Measurements from ENCODE around the gene ADAM30.

DNA sequence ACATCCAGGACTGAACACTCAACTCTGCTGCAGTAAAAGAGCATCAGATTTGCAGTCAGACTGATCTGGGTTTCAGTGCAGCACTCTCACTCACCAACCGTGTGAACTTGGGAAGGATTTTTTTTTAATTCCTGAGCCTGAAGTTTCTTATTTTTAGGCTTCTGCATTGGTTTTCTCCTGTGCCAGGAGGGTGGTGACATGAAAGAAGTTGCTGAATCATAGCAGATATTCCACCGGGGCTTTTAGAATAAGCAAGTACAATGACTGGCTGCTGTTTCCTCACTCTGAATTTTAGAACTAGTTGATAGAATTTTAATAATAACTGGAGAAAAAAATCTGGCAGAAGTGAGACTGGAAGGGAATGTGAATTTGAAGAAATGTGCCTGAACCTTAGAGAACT, 11.6 kb downstream of the ADAM30 start:
- TF ChIP-seq POLR2AphosphoS5 (IDR thresholded peaks at IDR 0.05; ENCODE audit: low read depth, low read length): no peak
- TF ChIP-seq TAF1 (IDR thresholded peaks at IDR 0.05; ENCODE audit: borderline replicate concordance, insufficient read depth, low read length): no peak
- TF ChIP-seq SIN3A (IDR thresholded peaks at IDR 0.05; ENCODE audit: borderline replicate concordance, insufficient read depth, low read length): no peak
- TF ChIP-seq, protein P1, sequence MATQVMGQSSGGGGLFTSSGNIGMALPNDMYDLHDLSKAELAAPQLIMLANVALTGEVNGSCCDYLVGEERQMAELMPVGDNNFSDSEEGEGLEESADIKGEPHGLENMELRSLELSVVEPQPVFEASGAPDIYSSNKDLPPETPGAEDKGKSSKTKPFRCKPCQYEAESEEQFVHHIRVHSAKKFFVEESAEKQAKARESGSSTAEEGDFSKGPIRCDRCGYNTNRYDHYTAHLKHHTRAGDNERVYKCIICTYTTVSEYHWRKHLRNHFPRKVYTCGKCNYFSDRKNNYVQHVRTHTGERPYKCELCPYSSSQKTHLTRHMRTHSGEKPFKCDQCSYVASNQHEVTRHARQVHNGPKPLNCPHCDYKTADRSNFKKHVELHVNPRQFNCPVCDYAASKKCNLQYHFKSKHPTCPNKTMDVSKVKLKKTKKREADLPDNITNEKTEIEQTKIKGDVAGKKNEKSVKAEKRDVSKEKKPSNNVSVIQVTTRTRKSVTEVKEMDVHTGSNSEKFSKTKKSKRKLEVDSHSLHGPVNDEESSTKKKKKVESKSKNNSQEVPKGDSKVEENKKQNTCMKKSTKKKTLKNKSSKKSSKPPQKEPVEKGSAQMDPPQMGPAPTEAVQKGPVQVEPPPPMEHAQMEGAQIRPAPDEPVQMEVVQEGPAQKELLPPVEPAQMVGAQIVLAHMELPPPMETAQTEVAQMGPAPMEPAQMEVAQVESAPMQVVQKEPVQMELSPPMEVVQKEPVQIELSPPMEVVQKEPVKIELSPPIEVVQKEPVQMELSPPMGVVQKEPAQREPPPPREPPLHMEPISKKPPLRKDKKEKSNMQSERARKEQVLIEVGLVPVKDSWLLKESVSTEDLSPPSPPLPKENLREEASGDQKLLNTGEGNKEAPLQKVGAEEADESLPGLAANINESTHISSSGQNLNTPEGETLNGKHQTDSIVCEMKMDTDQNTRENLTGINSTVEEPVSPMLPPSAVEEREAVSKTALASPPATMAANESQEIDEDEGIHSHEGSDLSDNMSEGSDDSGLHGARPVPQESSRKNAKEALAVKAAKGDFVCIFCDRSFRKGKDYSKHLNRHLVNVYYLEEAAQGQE (IDR thresholded peaks at IDR 0.05; ENCODE audit: insufficient read depth in 1 of 2, low read depth in 2 of 2, low read length in 2 of 2): no peak
